Hematopoietic multipotent progenitor cell treated with erythropoietin and hydrocortisone succinate and interleukin-3 and kit ligand, for 4 days (in vitro differentiated cells): Measurements from ENCODE around the gene ABHD5.

ENCODE experiments used
- DNase-seq: peaks from one replicate; pipeline ENCODE4 v3.0.0-alpha.2; 2015

ABHD5 gene

DNA sequence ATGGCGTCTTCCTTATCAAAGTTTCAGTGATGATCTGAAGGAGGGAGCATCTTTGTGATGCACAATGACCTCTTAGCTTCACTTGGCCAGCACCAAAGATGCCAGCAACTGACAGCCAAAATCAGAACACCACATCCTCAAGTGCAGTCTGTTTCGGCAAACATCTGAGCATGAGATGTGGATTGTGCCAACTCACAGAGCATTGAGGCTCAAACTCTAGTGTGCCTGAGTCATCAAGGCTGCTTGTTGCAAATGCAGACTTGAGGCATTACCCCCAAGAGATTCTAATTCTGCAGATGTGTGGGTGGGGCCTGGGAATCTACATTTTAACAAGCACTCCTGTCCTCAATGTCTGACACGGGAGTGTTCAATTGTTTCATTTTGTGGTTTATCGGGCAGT, 35.8 kb downstream of the ABHD5 start:
- DNase-seq = no peak

DNA sequence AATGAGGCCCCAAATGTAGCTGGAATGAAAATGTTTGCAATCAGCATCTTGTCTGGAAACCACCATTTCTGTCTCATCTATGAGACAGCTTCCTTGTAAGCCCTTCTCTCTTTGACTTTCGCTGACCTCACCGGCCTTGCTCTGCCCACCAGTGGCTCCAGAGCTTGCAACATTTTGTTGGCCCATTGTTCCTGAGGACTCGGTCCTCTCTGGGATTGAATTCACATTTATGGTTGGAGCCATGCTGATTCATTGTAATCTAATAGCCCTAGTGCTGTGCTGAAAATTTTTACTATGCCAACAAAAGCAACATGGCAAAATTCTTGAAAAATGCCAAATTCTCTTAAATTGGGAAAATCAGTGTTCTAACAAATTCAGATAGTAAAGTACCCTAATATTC, 37.2 kb downstream of the ABHD5 start:
- DNase-seq = no peak

DNA sequence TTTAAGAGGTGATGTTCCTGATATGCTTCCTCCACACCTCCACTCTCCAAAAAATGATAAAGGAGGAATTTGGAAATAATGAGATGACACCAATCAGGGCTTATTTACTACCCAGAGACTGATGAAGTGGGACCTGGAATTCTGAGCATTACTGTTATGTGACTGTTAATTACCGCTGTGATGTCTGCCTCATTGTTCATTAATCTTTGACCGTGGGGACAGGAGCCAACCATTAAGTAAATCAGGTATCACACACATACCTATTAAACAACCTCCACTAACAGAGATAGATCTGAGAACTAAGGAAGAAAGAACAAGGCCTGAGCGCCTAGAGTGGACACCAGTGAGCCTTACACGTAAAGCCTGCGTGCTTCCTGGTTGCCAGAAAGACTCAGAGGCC, 37.7 kb downstream of the ABHD5 start:
- DNase-seq = no peak

DNA sequence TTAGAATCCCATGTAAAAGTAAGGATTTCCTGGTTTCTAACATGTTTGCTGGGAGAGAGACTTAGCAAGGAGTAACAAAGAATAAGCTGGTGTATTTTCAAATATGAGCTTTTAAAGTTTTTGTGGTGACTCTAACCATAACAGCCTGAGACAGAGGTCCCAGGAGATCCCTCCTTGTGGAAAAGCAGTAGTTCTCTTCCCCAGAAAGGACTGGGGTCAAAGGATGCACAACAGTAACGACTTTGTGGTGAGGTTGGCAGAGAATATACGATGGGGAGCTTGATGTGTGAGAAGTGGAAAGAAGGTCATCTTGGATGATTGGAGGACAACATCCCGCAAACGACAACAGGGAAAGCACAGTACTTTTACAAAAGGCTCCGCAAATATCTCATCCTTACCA, 38.2 kb downstream of the ABHD5 start:
- no peak for DNase-seq

DNA sequence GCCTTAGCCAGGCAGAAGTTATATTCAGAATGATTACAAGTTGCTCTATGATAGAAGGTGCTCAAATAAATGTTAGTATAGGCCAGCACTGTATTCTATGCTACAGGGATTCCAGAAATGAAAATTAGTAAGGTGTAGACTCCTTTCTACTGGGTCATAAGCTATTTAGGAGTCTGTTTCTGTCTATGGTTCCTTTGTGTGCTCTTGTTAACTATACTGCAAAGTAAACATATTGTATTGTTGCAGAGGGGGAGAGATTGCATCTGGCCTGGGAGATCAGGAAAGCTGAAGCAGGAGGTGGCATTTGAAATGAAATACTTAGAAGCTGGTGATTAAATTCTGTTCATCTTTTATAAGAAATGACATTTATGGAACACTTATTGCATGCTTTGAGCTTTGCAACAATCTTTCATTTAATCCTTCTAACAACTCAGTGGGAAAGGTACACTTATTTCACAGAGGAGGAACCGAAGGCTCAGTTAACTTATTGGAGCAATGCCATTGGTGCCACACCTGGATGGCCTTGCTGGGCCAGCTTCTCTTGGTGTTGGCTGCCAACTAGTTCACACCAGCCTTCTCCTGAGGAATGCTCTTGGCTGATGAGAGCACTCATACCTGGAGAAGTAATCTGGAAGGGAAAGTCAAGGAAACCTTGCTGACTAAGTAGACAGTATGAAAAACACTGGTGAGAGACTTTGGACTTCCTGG, 39.1 kb downstream of the ABHD5 start:
- no peak for DNase-seq

DNA sequence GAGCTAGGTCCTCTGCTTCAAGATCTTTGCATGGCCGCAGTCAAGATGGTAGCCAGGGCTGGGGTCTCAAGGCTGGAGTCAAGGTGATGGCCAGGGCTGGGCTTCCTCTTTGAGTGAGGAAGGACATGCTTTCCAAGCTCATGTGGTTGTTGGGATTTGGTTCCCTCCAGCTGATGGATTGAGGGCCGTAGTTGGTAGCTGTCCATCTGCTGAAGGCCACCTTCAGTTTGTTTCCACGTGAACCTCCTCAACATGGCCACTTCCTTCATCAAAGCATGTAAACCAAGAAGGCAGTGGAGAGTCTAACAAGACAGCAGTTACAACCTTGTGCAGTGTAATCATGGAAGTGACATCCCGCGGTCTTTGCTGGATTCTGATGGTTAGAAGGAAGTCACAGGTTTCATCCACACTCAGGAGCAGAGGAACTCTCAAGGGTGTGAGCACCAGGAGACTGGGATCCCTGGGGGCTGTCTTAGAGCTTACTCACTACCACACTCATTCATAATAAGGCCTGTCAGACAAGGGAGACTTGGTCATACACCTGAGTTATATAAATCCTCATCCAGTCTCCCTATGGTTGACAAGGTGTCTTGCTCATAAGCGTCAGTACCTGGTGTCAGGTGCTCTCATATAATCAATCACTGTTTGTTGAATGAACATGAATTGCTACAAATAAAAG, 42.1 kb downstream of the ABHD5 start:
- DNase-seq = no peak

DNA sequence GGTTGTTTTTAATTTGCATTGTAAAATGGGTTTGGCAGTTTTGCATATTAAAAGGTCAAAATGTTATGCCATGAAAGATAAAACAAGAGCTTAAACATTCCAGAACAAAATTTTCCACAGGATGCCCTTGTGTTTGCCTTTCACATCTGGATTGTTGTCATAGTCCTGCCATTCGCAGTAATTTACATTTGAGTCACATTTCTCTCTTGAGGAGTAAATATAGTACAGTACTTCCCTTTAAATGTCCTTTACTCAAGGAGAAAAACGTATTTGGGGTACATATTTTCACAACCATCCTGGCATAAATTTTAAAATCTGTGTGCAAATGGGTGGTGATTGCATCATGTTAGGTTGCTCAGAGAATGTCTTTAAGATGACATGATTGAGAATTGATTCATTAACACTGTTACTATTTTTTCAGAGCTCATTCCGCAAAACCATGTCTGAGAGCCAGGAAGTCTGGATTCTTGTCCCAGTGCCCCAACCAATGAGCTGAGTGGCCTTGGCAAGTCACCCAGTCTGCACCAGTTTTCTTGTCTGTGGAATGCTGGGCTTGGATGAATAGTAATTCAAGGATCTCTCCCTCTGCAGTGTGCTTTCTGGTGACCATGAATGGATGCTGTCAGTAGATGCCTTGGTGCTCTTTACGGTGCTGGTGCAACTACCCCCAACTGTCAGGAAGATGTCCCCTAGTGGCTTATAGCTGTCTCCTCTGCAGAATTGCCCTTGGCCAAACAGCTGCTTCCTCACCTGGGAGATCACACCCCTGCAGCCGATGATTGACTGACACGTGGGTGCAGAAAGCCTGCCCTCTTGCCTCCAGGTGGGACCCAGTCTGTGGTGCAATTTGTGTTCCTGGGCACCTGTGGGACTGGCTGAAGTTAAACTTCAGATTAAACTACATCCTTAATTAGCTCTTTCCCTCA, 43.0 kb downstream of the ABHD5 start:
- no peak for DNase-seq

DNA sequence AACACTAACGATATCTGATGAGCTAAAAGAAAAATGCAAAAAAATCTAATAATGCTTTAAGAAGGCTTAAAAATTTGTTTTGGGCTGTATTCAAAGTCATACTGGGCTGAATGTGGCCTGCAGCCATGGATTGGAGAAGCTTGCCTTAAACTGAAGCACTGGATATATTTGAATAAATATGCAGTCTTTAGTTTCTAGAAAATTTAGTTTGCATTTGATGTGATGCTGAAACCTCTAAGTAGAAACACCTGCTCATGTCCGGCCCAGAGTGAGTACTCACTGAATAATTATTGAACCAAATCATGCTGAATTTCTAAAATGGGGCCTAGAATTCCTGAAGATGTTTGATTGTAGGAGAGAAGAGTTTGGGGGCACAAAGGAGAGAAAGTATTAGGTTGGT, 43.9 kb downstream of the ABHD5 start:
- DNase-seq = no peak

DNA sequence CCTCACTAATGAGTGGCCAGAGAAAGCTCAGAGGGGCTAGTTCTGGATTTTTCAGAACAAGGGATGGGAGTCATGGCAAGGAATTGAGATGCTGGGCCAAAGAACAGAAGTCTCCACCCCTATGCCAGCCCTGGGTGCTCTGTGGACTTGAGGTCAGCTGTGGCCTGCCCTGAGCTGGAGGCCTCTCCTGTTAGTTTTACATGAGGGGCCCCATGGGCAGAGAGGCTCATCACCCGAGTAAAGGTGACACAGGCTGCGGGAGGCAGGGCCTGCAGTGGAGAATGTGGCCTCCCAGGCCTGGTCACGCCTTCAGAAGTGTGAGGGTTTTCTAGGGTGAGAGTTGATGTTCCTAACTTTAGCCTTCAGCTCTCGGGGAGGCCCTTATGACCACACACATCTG, 44.9 kb downstream of the ABHD5 start:
- DNase-seq = no peak

DNA sequence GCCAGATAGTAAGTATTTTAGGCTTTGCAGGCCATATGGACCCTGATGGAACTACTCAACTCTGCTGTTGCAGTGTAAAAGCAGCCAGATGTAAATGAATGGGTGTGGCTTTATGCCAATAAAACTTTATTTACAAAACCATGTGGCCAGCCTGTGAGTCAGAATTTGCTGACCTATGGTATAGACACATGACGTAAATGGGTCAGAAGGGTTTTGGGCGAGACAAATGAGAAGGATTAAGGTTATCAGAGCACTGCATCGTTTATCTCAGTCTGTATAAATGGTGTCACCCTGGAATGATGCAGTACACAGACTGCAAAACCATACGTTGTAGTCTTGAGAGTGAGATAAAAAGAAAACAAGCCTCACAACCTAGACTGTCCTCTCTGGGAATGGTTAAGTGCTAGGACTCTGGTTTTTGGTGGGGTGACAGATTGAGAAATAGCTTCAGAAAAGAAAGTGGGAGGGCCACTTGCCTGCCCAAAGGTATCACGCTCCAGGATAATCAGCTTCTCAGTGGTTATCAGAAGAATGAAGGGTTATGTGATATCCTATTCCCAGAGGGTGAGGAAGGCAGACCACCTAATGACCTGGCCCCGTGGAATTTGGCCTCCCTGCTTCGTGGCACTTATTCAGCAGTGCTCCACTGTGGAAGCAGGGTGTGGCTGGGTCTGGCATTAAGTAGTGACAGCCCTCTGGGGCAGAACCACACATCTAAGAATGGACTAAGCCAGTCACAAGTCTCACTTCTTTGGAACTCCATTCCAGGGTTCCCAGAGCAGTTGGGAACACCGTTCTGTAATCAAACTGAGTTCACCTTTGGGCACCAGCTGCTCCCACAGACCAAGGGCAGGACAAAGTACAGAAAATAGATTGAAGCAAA, 46.1 kb downstream of the ABHD5 start:
- no peak for DNase-seq

DNA sequence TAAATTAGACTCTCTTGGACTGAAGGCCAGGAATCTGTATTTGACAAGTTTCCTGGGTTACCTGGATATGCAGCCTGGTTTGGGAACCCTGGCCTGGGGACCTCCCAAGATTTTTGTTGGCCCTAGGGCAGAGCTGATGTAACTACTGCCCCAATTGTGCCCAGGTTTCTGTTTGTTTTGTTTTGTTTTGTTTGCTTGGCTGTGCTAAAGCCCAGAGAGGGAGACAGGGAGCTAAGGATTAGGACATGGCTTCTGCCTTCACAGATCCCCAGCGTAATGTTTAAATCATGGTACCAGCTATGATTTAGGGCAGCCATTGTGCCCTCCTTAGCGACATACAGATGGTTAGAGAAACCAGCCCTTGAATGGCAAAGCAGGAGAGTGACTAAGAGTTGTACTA, 47.6 kb downstream of the ABHD5 start:
- DNase-seq = no peak

DNA sequence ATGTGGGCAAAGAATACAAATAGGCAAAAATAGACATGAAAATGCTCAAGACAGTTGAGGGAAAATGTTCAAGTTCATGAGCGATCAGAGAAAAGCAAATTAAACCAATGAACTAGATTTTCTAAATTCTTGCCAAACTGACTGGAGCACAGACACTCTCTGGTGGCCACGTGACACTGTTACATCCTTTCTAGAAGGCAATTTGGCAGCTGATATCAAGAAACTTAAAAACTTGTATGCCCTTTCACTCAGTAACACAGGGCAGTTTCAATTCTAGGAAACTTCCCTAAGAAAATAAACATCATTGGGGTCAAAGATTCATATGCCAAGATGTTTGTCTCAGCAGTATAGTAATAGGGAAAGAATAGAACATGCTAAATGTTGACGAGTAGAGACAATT, 52.2 kb downstream of the ABHD5 start:
- DNase-seq = peak; percentile 41

DNA sequence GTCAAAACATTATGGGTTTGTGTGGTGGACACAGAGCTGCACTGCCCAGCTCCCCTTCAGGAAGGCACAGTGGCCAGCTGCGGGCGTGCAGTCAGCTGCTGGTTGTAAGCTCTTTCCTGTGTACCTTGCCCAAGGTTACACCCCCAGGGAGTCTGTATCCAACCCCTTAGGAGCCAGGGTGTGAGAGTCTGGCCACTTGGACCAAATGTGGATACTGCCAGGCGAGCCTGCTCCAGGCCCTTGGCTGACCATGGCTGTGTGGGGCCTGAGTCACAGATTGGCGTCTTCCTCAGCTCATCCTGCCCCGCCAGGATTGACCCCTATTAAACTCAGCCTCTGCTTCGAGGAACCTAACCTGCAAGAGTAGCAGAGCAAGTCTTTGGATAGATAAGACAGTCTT, 56.9 kb downstream of the ABHD5 start:
- no peak for DNase-seq

DNA sequence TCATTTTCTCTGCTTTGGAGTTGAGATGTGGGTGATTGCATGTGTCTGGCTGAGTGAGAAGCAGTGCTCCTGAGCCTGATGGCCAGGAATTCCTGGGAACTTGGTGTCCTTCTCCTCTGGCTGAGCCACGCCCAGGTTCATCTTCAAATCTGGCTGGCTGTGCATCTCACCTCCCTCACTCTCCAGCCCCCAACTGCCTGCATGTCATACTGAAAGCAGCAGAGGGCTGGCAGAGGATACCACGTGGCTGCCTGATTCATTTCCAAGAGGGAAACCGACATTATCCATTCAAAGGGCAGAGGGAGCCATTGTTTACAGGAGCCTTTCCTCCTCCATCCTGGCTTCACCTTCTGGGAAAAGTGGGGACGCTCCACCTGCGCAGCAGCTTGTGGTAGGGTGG, 57.4 kb downstream of the ABHD5 start:
- no peak for DNase-seq

DNA sequence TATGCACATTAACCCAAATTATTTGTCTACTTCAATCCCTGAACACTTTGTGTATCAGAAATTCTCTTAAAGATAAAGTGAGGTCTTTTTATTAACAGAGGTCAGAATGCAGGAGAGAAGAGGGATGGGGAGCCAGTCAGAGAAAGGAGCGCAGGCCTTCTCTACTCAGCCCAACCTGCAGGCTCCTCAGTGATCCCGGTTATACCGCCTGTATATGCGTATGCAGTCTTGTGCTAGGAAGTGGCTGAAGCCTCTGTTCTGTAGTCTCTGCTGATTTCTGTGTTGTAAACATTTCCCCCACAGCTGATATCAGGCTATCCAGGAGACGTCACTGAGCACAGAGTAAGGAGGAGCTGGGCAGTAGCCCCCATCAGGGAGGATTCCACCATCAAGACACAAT, 57.9 kb downstream of the ABHD5 start:
- no peak for DNase-seq

DNA sequence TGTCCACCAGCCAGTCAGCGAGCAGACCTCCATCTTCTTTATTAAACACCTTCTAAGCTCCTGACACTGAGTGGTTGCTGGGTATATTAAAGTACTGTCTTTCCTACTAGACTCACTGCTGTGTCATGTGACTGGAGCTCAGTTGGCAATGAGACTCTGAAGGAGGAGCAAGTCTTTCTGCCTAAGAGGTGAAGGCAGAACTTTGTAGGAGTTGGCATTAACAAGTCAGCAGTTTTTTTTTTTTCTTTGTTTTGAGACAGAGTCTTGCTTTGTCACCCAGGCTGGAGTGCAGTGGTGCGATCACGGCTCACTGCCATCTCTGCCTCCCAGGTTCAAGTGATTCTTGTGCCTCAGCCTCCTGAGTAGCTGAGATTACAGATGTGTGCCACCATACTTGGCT, 62.2 kb downstream of the ABHD5 start:
- DNase-seq = no peak

DNA sequence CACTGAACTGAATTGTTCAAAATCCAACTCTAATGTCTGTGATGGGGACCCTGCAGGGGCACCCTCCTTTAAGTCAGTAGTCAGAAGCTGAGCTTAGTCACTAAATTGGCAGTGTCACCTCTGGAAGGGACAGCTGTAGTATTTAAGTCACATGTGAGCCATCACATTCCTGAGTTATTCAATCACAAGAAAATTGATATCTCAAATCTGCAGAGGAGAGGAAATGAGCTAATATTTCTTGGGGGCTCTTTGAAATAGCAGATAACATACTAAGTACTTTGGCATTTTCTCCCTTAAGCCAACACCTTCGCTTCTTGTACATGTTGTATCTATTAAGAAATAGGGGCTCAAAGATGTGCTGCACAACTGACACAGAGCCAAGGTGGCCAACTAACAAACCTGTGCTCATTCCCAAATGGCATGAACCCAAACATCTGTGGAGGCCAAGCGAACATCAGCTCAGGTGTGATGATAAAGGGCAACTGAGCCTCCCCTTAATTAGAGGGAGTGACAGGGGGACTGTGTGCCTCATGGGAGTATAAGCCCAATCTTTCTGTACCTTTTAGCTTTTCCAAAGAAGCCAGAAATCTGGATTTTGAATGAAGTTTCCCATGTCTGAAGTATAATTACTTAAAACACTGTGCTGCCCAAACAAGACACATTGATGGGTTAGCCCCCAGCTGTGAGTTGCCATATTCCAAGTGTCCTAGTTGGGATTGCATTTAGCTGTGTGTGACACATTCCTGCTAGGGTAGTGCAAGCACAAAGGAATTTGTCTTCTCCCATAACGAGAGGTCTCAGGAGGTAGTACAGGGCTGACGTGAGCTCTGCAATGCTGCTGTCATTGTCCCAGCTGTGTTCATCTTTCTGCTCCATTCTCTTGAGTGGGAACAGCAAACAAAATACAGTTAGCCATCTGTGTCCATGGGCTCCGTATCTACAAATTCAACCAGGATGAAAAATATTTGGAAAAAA, 63.3 kb downstream of the ABHD5 start:
- no peak for DNase-seq

DNA sequence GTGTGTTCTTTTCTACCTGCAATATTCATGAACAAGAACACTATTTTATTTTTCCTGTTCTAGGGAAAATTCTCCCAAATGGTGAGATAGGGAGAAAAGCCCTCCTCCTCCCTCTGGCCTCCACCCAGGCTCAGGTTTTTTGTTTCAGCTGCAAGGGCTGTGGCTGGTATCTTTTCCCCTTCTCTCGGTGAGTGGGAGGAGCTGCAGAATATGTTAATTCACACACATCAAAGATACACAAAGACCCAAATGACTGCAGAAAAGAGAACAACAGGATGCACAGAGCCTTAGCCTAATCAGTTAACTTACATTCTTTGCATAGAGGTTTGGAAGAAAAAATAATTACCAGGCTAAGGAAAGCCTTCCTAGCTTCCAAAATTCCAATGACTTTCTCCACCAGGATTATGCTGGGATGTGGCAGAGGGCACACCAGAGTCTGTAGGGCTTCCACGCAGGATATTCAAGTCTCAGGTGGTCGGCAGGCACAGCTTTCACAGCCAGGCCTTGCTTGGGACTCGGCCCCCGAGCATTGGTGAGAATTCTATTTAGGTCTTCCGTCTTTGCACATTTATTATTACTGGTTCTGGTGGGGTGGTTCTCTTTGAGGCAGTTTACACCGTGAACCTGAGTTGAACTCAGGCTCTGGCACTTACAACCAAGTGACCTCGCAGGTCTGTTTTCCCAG, 64.9 kb downstream of the ABHD5 start:
- no peak for DNase-seq

DNA sequence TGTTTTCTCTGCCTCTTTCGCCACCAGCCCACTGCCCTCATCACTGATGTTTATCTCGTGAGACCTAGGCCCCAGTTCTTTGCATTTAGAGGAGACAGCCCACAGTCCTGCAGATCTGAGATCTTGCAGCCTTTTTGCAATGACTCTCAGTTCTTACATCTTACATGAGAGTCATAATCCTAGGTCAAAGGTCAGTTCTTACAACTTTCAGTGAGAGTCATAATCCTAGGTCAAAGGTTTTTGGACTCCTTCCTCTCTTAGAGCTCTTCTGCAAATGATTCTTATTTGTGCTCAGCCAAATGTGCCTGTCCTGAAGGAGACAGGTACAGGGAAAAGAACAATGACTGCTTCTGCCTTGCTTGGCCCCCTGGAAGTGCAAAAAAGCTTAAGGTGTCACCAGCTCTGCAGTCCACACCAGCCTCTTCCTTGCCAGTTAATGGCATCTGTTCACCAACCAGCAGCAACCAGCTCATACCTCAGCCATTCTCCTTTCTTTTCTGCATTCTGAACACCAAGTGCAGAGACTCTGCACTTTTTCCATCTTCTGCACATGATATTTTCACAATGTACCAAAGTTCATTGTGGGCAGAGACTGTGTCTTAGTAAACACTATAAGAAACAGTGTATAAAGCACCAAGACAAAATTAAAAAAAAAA, 67.1 kb downstream of the ABHD5 start:
- no peak for DNase-seq

DNA sequence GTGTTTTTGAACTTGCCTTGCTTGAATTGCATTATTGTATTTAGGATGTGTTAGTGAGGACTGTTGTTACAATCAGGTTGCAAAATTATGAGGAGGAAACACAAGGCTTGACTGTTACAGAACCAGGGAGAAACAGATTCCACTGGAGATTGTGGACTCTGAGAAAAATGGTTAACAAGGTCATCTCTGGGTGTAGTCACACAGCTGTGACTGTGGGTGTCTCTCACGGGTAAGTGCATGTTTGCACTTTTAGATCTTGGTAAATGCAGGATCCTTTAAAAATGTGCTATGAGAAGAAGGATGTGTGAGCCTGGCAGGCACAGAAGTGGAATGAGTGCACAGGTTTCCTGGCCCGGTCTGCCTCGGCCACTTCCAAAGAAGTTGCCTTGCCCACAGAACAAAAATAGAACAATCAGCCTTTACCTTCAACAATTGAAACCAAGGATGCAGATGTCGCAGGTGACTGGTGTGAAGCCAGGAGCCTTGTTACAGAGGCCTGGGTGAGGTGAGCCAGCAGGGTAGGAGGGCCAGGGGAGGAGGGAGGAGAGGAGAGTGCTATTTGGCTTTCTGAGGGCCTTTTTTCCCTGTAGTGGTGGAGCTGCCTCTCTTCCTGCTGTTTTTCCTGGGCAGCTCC, 68.0 kb downstream of the ABHD5 start:
- DNase-seq = no peak
